ENCODE results near the gene ZKSCAN8.

GRCh38 chr6:28188111-28188979, 46.7 kb downstream of the ZKSCAN8 start:
- TF ChIP-seq ZNF274 (IDR thresholded peaks at IDR 0.05; ENCODE audit: low read depth, low read length) (no peak), YY1 (IDR thresholded peaks at IDR 0.05; ENCODE audit: insufficient read depth, insufficient read length) (no peak)
